GM18909 (cell line): ENCODE data around the gene LMX1B.
"Not testable (repeated sequence)": the region's sequence is repeated elsewhere in the genome, so short reads cannot be mapped to it uniquely, and the experiment has no call there.

Experiments used
- ATAC-seq: cut with Tn5 transposase; IDR thresholded peaks from one replicate; pipeline ENCODE4 v1.9.1; 2021; ENCODE audit warnings: mild to moderate bottlenecking; ENCODE audit not compliant: unreplicated experiment, poor library complexity

LMX1B gene

GRCh38 chr9:126613651-126614050 is at the start of gene LMX1B:
Gene LMX1B, plus strand, starts transcription at chr9:126613928. Its CDS starts 522 bp downstream, at chr9:126614450.
- ATAC-seq, result no peak

GRCh38 chr9:126564128-126564527 is 49.6 kb upstream of the LMX1B start:
- no peak for ATAC-seq

GRCh38 chr9:126564716-126565115 is 49.0 kb upstream of the LMX1B start:
- ATAC-seq, result no peak

GRCh38 chr9:126565336-126566128 is 48.2 kb upstream of the LMX1B start:
- ATAC-seq, result no peak

GRCh38 chr9:126569036-126569435 is 44.7 kb upstream of the LMX1B start:
- no peak for ATAC-seq

GRCh38 chr9:126578029-126578428 is 35.7 kb upstream of the LMX1B start:
- no peak for ATAC-seq

- not testable (repeated sequence) for ATAC-seq
Measured at GRCh38 chr9:126580319-126580718, 33.4 kb upstream of the LMX1B start.

- no peak for ATAC-seq
Measured at GRCh38 chr9:126581893-126582292, 31.8 kb upstream of the LMX1B start.

- ATAC-seq, result no peak
Measured at GRCh38 chr9:126582427-126582826, 31.3 kb upstream of the LMX1B start.

GRCh38 chr9:126583144-126583760 is 30.5 kb upstream of the LMX1B start:
- ATAC-seq, result no peak

GRCh38 chr9:126584611-126585010 is 29.1 kb upstream of the LMX1B start:
- no peak for ATAC-seq

- no peak for ATAC-seq
Measured at GRCh38 chr9:126586236-126586635, 27.5 kb upstream of the LMX1B start.

GRCh38 chr9:126587187-126588185 is 26.2 kb upstream of the LMX1B start:
- no peak for ATAC-seq

- ATAC-seq, result no peak
Measured at GRCh38 chr9:126588491-126589168, 25.1 kb upstream of the LMX1B start.

GRCh38 chr9:126589349-126589748 is 24.4 kb upstream of the LMX1B start:
- no peak for ATAC-seq

- ATAC-seq, result no peak
Measured at GRCh38 chr9:126591083-126591482, 22.6 kb upstream of the LMX1B start.

GRCh38 chr9:126591922-126592321 is 21.8 kb upstream of the LMX1B start:
- ATAC-seq, result no peak

GRCh38 chr9:126592461-126592860 is 21.3 kb upstream of the LMX1B start:
- no peak for ATAC-seq

GRCh38 chr9:126595982-126596381 is 17.7 kb upstream of the LMX1B start:
- ATAC-seq, result no peak

GRCh38 chr9:126599047-126599650 is 14.6 kb upstream of the LMX1B start:
- ATAC-seq, result no peak
